SK-N-MC (cell line): ENCODE measurements around the gene CA10.

Source experiments
- DNase-seq: peaks from one replicate; pipeline ENCODE4 v3.0.0-alpha.2; 2011; ENCODE audit warnings: low read depth, low spot score
- H3K27ac ChIP-seq: fragments of 200-600 bp; sonication (generic); 2 replicates; pipeline ENCODE4 v1.5.1; 2016; ENCODE audit warnings: mixed run types
- H3K36me3 ChIP-seq: fragments of 200-600 bp; sonication (generic); 2 replicates; pipeline ENCODE4 v1.6.1; 2017; ENCODE audit warnings: antibody characterized with exemption, low read length, mixed read lengths; ENCODE audit not compliant: insufficient read depth
- H3K4me3 ChIP-seq: fragments of 200-600 bp; sonication (generic); 2 replicates; pipeline ENCODE4 v1.5.1; 2016
- H3K9ac ChIP-seq: fragments of 200-600 bp; sonication (generic); 2 replicates; pipeline ENCODE4 v1.8.0; 2017; ENCODE audit warnings: mixed run types, mixed read lengths; ENCODE audit not compliant: insufficient read length
- H3K9me3 ChIP-seq: fragments of 200-600 bp; sonication (generic); 2 replicates; pipeline ENCODE4 v1.6.1; 2017; ENCODE audit warnings: low read depth, mild to moderate bottlenecking, antibody characterized with exemption, low read length, moderate library complexity, mixed read lengths
- EZH2 ChIP-seq: fragments of 200-600 bp; sonication (generic); IDR thresholded peaks from one replicate; pipeline ENCODE4 v1.6.1; 2017; ENCODE audit warnings: antibody characterized with exemption
- FOXP2 ChIP-seq: optimal IDR thresholded peaks from 2 replicates; pipeline ENCODE3; 2011; ENCODE audit warnings: mild to moderate bottlenecking, moderate library complexity; ENCODE audit not compliant: insufficient read depth; ENCODE audit errors: extremely low read length, control extremely low read depth
- POLR2AphosphoS5 ChIP-seq: IDR thresholded peaks from 2 replicates; pipeline ENCODE4 v1.6.1; 2012; ENCODE audit warnings: mild to moderate bottlenecking, low read depth, low read length, borderline replicate concordance

Gene CA10

GRCh38 chr17:51736356-51736755 lies 422.2 kb downstream of the CA10 start:
- Histone ChIP-seq H3K9me3 (no peaks in the 10 kb centered on the region), H3K4me3 (no peak overlapping the region), H3K36me3 (no peaks in the 10 kb centered on the region), H3K9ac (no peak overlapping the region), H3K27ac (no peak overlapping the region)
- TF ChIP-seq POLR2AphosphoS5 = no peak
- no peak for TF ChIP-seq EZH2
- TF ChIP-seq FOXP2 = no peak
- DNase-seq = no peak

GRCh38 chr17:51734976-51735375 lies 423.5 kb downstream of the CA10 start:
- H3K9me3 ChIP-seq = no peaks in the 10 kb centered on the region
- TF ChIP-seq POLR2AphosphoS5 (no peak), FOXP2 (no peak), EZH2 (no peak)
- H3K36me3 ChIP-seq = no peaks in the 10 kb centered on the region
- H3K4me3 ChIP-seq = no peak overlapping the region
- DNase-seq = no peak
- no peak overlapping the region for H3K9ac ChIP-seq
- H3K27ac ChIP-seq = no peak overlapping the region

- Histone ChIP-seq H3K27ac (no peak overlapping the region), H3K9ac (no peak overlapping the region), H3K36me3 (no peaks in the 10 kb centered on the region), H3K4me3 (no peak overlapping the region), H3K9me3 (no peaks in the 10 kb centered on the region)
- TF ChIP-seq EZH2 = no peak
- no peak for TF ChIP-seq FOXP2
- no peak for TF ChIP-seq POLR2AphosphoS5
- no peak for DNase-seq
Observed at GRCh38 chr17:51734462-51734861, 424.1 kb downstream of the CA10 start.

- no peak overlapping the region for H3K4me3 ChIP-seq
- H3K9me3 ChIP-seq = no peaks in the 10 kb centered on the region
- no peak overlapping the region for H3K9ac ChIP-seq
- no peak overlapping the region for H3K27ac ChIP-seq
- DNase-seq = no peak
- TF ChIP-seq POLR2AphosphoS5 (no peak), EZH2 (no peak), FOXP2 (no peak)
- no peaks in the 10 kb centered on the region for H3K36me3 ChIP-seq
Observed at GRCh38 chr17:51733166-51733565, 425.3 kb downstream of the CA10 start.

GRCh38 chr17:51731941-51732722 lies 426.4 kb downstream of the CA10 start:
- no peak for TF ChIP-seq EZH2
- TF ChIP-seq FOXP2 = no peak
- no peak for TF ChIP-seq POLR2AphosphoS5
- no peak overlapping the region for H3K4me3 ChIP-seq
- no peaks in the 10 kb centered on the region for H3K36me3 ChIP-seq
- no peak overlapping the region for H3K27ac ChIP-seq
- H3K9ac ChIP-seq = no peak overlapping the region
- H3K9me3 ChIP-seq = no peaks in the 10 kb centered on the region
- DNase-seq = no peak

GRCh38 chr17:51730303-51731050 lies 428.0 kb downstream of the CA10 start:
- Histone ChIP-seq H3K27ac (no peak overlapping the region), H3K9me3 (no peaks in the 10 kb centered on the region), H3K9ac (no peak overlapping the region), H3K4me3 (no peak overlapping the region), H3K36me3 (no peaks in the 10 kb centered on the region)
- no peak for DNase-seq
- TF ChIP-seq POLR2AphosphoS5 = no peak
- no peak for TF ChIP-seq FOXP2
- no peak for TF ChIP-seq EZH2

- TF ChIP-seq EZH2 (no peak), POLR2AphosphoS5 (no peak), FOXP2 (no peak)
- Histone ChIP-seq H3K4me3 (no peak overlapping the region), H3K36me3 (no peaks in the 10 kb centered on the region), H3K9ac (no peak overlapping the region), H3K9me3 (no peaks in the 10 kb centered on the region), H3K27ac (no peak overlapping the region)
- no peak for DNase-seq
Observed at GRCh38 chr17:51725185-51725584, 433.3 kb downstream of the CA10 start.

GRCh38 chr17:51724043-51724580 lies 434.4 kb downstream of the CA10 start:
- TF ChIP-seq FOXP2 = no peak
- no peak for TF ChIP-seq EZH2
- TF ChIP-seq POLR2AphosphoS5 = no peak
- Histone ChIP-seq H3K9me3 (no peaks in the 10 kb centered on the region), H3K36me3 (no peaks in the 10 kb centered on the region), H3K27ac (no peak overlapping the region), H3K9ac (no peak overlapping the region), H3K4me3 (no peak overlapping the region)
- DNase-seq = no peak
